PFSK-1 (cell line): ENCODE data around the gene PIGV.

Experiments used
- FOXP2 ChIP-seq: optimal IDR thresholded peaks from 2 replicates; pipeline ENCODE3; 2011; ENCODE audit warnings: borderline replicate concordance, control low read depth, inconsistent platforms; ENCODE audit not compliant: insufficient read depth; ENCODE audit errors: extremely low read length, extremely low read depth
- POLR2AphosphoS5 ChIP-seq: IDR thresholded peaks from 2 replicates; pipeline ENCODE4 v1.6.1; 2012; ENCODE audit warnings: low read depth, mild to moderate bottlenecking, control low read depth, low read length, moderate library complexity
- REST ChIP-seq, 2 experiments: IDR thresholded peaks; 2 replicates each; pipeline versions ENCODE4 v1.6.1 to v1.8.0; 2011 to 2012; ENCODE audit warnings: low read depth in 2 of 2, low read length in 2 of 2, control low read depth in 1 of 2, inconsistent platforms in 1 of 2, mild to moderate bottlenecking in 1 of 2, moderate library complexity in 1 of 2; ENCODE audit not compliant: insufficient read depth in 1 of 2
- SIN3A ChIP-seq: IDR thresholded peaks from 2 replicates; pipeline ENCODE4 v1.6.1; 2012; ENCODE audit warnings: mild to moderate bottlenecking, low read length, moderate library complexity, borderline replicate concordance; ENCODE audit not compliant: insufficient read depth
- TAF1 ChIP-seq: IDR thresholded peaks from 2 replicates; pipeline ENCODE4 v1.6.1; 2012; ENCODE audit warnings: low read length, control low read depth, borderline replicate concordance; ENCODE audit not compliant: insufficient read depth

Gene PIGV

GRCh38 chr1:26828411-26828991 lies 40.8 kb downstream of the PIGV start:
- TF ChIP-seq TAF1 (no peak), FOXP2 (no peak), SIN3A (no peak), POLR2AphosphoS5 (no peak), REST (IDR thresholded peaks at IDR 0.05; ENCODE audit: insufficient read depth in 1 of 2, low read depth in 2 of 2, low read length in 2 of 2) (no peak)

GRCh38 chr1:26829184-26829911 lies 41.6 kb downstream of the PIGV start:
- TF ChIP-seq TAF1 (no peak), POLR2AphosphoS5 (no peak), FOXP2 (no peak), REST (IDR thresholded peaks at IDR 0.05; ENCODE audit: insufficient read depth in 1 of 2, low read depth in 2 of 2, low read length in 2 of 2) (no peak), SIN3A (no peak)

GRCh38 chr1:26831059-26831458 lies 43.3 kb downstream of the PIGV start:
- TF ChIP-seq TAF1 = no peak
- TF ChIP-seq REST (IDR thresholded peaks at IDR 0.05; ENCODE audit: insufficient read depth in 1 of 2, low read depth in 2 of 2, low read length in 2 of 2) = no peak
- TF ChIP-seq FOXP2 = no peak
- no peak for TF ChIP-seq SIN3A
- no peak for TF ChIP-seq POLR2AphosphoS5

GRCh38 chr1:26831546-26832248 lies 43.9 kb downstream of the PIGV start:
- TF ChIP-seq REST (IDR thresholded peaks at IDR 0.05; ENCODE audit: insufficient read depth in 1 of 2, low read depth in 2 of 2, low read length in 2 of 2) = no peak
- no peak for TF ChIP-seq FOXP2
- no peak for TF ChIP-seq SIN3A
- no peak for TF ChIP-seq TAF1
- TF ChIP-seq POLR2AphosphoS5 = no peak
